ENCODE results near the gene EMP1.

The EMP1 gene

DNA sequence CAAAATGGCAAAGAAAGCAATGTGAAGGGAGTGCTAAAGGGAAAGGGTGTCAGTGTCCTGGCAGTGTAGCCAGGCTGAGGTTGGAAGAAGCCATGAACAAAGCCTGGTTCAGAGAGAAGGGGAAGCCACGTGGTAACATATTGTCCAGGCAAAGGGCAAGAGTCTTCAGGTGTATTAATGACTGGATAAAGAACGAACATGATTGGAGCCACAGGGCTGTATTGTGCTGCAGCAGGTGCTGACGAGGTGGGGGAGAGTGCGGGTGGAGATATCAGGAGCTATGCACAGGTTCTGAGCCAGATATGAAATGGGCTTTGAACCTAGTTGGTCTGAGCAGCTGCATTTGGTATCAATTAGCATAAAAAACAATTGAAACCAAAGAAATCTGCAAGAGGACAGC lies 18.6 kb upstream of the EMP1 start:
- no CpG with 5 or more reads among the region's 4 CpGs for WGBS (ENCODE audit: extremely low coverage, insufficient coverage, insufficient read length)
- Histone ChIP-seq H3K18ac (ENCODE audit: low read length) (no peak overlapping the region), H3K4me1 (ENCODE audit: control insufficient read depth in 1 of 2, insufficient read depth in 2 of 2, low read length in 2 of 2) (peaks cover 5 to 26% of the 10 kb centered on the region in 2 experiments), H2BK12ac (ENCODE audit: low read length) (no peak overlapping the region), H3K79me2 (ENCODE audit: control insufficient read depth, insufficient read depth, low read length, poor library complexity) (no peaks in the 10 kb centered on the region), H4K8ac (ENCODE audit: low read depth, low read length) (no peak overlapping the region), H3K9me3 (ENCODE audit: insufficient read depth, low read depth, low read length) (no peaks in the 10 kb centered on the region), H3K23ac (ENCODE audit: low read length) (no peak overlapping the region), H3K27me3 (ENCODE audit: insufficient read depth, low read length) (no peaks in the 10 kb centered on the region), H4K91ac (ENCODE audit: low read depth, low read length) (no peak overlapping the region), H3K9ac (ENCODE audit: low read length) (no peak overlapping the region), H2BK5ac (ENCODE audit: low read depth, low read length, poor library complexity) (no peak overlapping the region), H3K4me2 (ENCODE audit: low read length) (no peak overlapping the region), H3K27ac (ENCODE audit: low read depth, low read length) (no peak overlapping the region), H2AK5ac (ENCODE audit: low read length) (no peak overlapping the region), H3K36me3 (ENCODE audit: control insufficient read depth in 1 of 2, insufficient read depth in 2 of 2, low read length in 2 of 2) (no peaks in the 10 kb centered on the region), H4K12ac (ENCODE audit: low read depth, low read length) (no peak overlapping the region), H3K4ac (ENCODE audit: low read depth, low read length) (no peak overlapping the region), H3K79me1 (ENCODE audit: low read length) (peaks cover 2% of the 10 kb centered on the region), H2AFZ (ENCODE audit: insufficient read depth, low read length, poor library complexity) (no peak overlapping the region), H2BK120ac (ENCODE audit: insufficient read depth, low read length, poor library complexity) (no peak overlapping the region), H3K4me3 (ENCODE audit: low read depth, low read length) (no peak overlapping the region), H3K14ac (ENCODE audit: low read length) (no peak overlapping the region)
- DNase-seq = no peak

DNA sequence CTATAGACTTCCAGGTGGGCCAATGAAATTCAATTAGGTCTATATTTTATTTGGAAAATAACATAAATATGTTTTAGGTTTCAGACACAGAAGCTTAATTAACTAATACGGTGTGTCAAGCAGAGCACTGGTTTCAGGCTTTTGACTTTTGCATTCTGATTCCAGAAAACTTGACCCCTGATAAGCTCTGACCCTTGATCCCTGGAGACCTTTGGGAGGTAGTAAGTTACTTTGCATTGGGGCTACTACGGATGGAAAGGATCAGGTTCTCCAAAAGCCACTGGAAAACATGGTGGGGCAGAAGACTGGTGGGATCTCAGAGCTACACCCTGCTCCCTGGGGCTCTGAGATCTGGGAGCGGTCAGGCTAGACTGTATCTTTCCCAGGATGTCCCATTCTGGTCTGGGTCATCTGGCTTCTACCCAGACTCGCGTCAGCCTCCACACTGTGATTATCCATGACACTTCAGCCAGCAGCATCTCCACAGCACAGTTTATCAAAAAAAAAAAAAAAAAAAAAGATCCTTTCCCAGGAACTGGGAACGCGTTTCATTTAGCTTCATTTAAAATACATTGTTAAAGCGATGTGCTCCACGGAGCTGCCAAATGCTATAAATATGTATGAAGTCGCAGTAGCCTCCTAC lies 17.8 kb upstream of the EMP1 start:
- H3K27me3 ChIP-seq (ENCODE audit: insufficient read depth, low read length) = no peaks in the 10 kb centered on the region
- no peak for DNase-seq
- no peak overlapping the region for H4K12ac ChIP-seq (ENCODE audit: low read depth, low read length)
- H2BK5ac ChIP-seq (ENCODE audit: low read depth, low read length, poor library complexity) = no peak overlapping the region
- H3K36me3 ChIP-seq (ENCODE audit: control insufficient read depth in 1 of 2, insufficient read depth in 2 of 2, low read length in 2 of 2) = no peaks in the 10 kb centered on the region
- H3K4me1 ChIP-seq (ENCODE audit: control insufficient read depth in 1 of 2, insufficient read depth in 2 of 2, low read length in 2 of 2) = peaks cover 5 to 18% of the 10 kb centered on the region in 2 experiments
- no peaks in the 10 kb centered on the region for H3K79me1 ChIP-seq (ENCODE audit: low read length)
- H3K4ac ChIP-seq (ENCODE audit: low read depth, low read length) = no peak overlapping the region
- no CpG with 5 or more reads among the region's 10 CpGs for WGBS (ENCODE audit: extremely low coverage, insufficient coverage, insufficient read length)
- H4K8ac ChIP-seq (ENCODE audit: low read depth, low read length) = no peak overlapping the region
- H2AK5ac ChIP-seq (ENCODE audit: low read length) = peak overlapping the region; percentile 57
- H2AFZ ChIP-seq (ENCODE audit: insufficient read depth, low read length, poor library complexity) = no peak overlapping the region
- H3K9me3 ChIP-seq (ENCODE audit: insufficient read depth, low read depth, low read length) = no peaks in the 10 kb centered on the region
- H3K4me2 ChIP-seq (ENCODE audit: low read length) = no peak overlapping the region
- no peak overlapping the region for H4K91ac ChIP-seq (ENCODE audit: low read depth, low read length)
- no peak overlapping the region for H3K4me3 ChIP-seq (ENCODE audit: low read depth, low read length)
- no peaks in the 10 kb centered on the region for H3K79me2 ChIP-seq (ENCODE audit: control insufficient read depth, insufficient read depth, low read length, poor library complexity)
- H3K27ac ChIP-seq (ENCODE audit: low read depth, low read length) = no peak overlapping the region
- H3K14ac ChIP-seq (ENCODE audit: low read length) = no peak overlapping the region
- H2BK120ac ChIP-seq (ENCODE audit: insufficient read depth, low read length, poor library complexity) = peak overlapping the region; percentile 57
- peak overlapping the region; percentile 82 for H2BK12ac ChIP-seq (ENCODE audit: low read length)
- H3K9ac ChIP-seq (ENCODE audit: low read length) = no peak overlapping the region
- H3K23ac ChIP-seq (ENCODE audit: low read length) = no peak overlapping the region
- no peak overlapping the region for H3K18ac ChIP-seq (ENCODE audit: low read length)

DNA sequence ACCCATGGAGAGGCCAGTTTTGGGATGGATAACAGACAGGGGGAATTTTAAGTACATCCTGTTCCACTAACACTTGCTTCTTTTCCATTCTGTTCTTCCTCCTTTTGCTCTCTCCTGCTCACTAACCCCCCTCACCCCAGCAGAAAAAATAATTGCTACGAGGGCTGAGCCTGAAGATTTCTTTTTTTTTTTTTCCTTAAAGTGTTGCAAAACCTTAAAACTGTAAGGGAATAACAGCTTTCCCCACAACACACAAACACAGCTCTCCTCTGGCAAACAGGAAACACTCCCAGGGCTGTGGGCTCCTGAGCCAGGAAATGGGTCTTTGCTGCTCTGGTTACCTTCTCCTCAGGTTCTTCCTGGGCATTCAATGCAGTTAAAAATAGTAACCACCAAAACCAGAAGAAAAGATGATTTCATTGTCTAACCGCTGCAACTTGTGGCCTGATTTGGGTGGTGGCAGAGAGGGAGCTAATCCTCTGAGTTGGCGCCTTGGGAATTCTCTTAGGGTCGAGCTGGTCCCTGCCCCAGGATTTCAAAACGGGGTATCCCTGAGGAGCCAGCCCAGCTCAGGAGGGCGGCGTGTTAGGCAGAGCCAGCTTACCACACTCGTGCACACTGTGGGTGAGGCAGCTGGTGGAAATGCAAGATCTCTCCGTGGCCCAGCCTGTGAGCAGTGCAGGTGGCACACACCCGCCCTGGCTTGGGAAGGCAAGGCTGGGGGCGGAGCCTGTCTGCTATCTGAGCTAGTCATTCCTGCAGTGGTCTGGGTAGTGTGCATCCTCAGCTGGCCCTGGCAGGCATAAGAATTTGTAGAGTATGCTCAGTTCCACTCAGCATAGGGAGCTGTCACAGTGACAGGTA lies 17.1 kb upstream of the EMP1 start:
- Histone ChIP-seq H3K9ac (ENCODE audit: low read length) (no peak overlapping the region), H3K27me3 (ENCODE audit: insufficient read depth, low read length) (no peaks in the 10 kb centered on the region), H3K36me3 (ENCODE audit: control insufficient read depth in 1 of 2, insufficient read depth in 2 of 2, low read length in 2 of 2) (no peaks in the 10 kb centered on the region), H2BK120ac (ENCODE audit: insufficient read depth, low read length, poor library complexity) (no peak overlapping the region), H3K14ac (ENCODE audit: low read length) (no peak overlapping the region), H3K27ac (ENCODE audit: low read depth, low read length) (no peak overlapping the region), H3K9me3 (ENCODE audit: insufficient read depth, low read depth, low read length) (no peaks in the 10 kb centered on the region), H3K4me1 (ENCODE audit: control insufficient read depth in 1 of 2, insufficient read depth in 2 of 2, low read length in 2 of 2) (peaks cover 5 to 16% of the 10 kb centered on the region in 2 experiments), H4K12ac (ENCODE audit: low read depth, low read length) (no peak overlapping the region), H3K4ac (ENCODE audit: low read depth, low read length) (no peak overlapping the region), H2AK5ac (ENCODE audit: low read length) (peak overlapping the region; percentile 60), H3K4me3 (ENCODE audit: low read depth, low read length) (no peak overlapping the region), H3K23ac (ENCODE audit: low read length) (no peak overlapping the region), H3K79me1 (ENCODE audit: low read length) (no peaks in the 10 kb centered on the region), H4K91ac (ENCODE audit: low read depth, low read length) (no peak overlapping the region), H3K4me2 (ENCODE audit: low read length) (peak overlapping the region; percentile 14), H2AFZ (ENCODE audit: insufficient read depth, low read length, poor library complexity) (no peak overlapping the region), H3K18ac (ENCODE audit: low read length) (no peak overlapping the region), H2BK5ac (ENCODE audit: low read depth, low read length, poor library complexity) (no peak overlapping the region), H2BK12ac (ENCODE audit: low read length) (peak overlapping the region; percentile 56), H3K79me2 (ENCODE audit: control insufficient read depth, insufficient read depth, low read length, poor library complexity) (no peaks in the 10 kb centered on the region), H4K8ac (ENCODE audit: low read depth, low read length) (no peak overlapping the region)
- no CpG with 5 or more reads among the region's 11 CpGs for WGBS (ENCODE audit: extremely low coverage, insufficient coverage, insufficient read length)
- DNase-seq = peak in 1 of 2 donors; percentile 29

DNA sequence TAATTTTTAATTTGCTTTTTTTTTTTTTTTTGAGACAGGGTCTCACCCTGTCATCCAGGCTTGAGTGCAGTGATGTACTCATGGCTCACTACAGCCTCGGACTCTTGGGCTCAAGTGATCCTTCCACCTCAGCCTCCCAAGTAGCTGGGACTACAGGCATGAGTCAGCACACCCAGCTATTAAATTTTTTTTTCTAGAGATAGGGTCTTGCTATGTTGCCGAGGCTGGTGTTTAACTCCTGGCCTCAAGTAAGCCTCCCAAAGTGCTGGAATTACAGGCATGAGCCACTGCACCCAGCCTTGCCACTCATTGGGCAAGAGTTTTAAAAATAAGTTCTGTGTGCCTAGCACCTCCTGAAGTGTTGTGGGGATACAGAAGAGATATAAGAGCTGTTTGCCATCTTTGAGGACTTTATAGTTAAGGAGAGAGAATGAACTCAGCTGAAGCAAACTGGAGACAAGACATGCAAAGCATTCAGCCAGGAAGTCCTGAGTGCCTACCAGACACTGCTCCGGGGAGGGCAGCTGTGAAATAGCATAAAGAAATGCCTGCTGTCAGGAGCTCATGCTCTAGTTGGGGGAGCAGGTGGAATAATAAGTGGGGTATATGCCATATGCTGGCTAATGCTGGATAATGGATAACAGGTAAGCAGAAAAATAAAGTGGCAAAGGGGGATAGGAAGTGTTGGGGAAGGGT lies 15.0 kb upstream of the EMP1 start:
- Histone ChIP-seq H2BK12ac (ENCODE audit: low read length) (peak overlapping the region; percentile 23), H3K4me1 (ENCODE audit: control insufficient read depth in 1 of 2, insufficient read depth in 2 of 2, low read length in 2 of 2) (peaks cover 5 to 16% of the 10 kb centered on the region in 2 experiments), H3K9ac (ENCODE audit: low read length) (no peak overlapping the region), H3K79me1 (ENCODE audit: low read length) (no peaks in the 10 kb centered on the region), H3K27ac (ENCODE audit: low read depth, low read length) (peak overlapping the region; percentile 37), H3K18ac (ENCODE audit: low read length) (no peak overlapping the region), H4K12ac (ENCODE audit: low read depth, low read length) (no peak overlapping the region), H3K23ac (ENCODE audit: low read length) (no peak overlapping the region), H3K4ac (ENCODE audit: low read depth, low read length) (no peak overlapping the region), H3K4me3 (ENCODE audit: low read depth, low read length) (no peak overlapping the region), H2BK120ac (ENCODE audit: insufficient read depth, low read length, poor library complexity) (peak overlapping the region; percentile 22), H3K36me3 (ENCODE audit: control insufficient read depth in 1 of 2, insufficient read depth in 2 of 2, low read length in 2 of 2) (no peaks in the 10 kb centered on the region), H3K79me2 (ENCODE audit: control insufficient read depth, insufficient read depth, low read length, poor library complexity) (no peaks in the 10 kb centered on the region), H2AK5ac (ENCODE audit: low read length) (no peak overlapping the region), H2AFZ (ENCODE audit: insufficient read depth, low read length, poor library complexity) (no peak overlapping the region), H3K27me3 (ENCODE audit: insufficient read depth, low read length) (no peaks in the 10 kb centered on the region), H4K91ac (ENCODE audit: low read depth, low read length) (no peak overlapping the region), H2BK5ac (ENCODE audit: low read depth, low read length, poor library complexity) (no peak overlapping the region), H3K9me3 (ENCODE audit: insufficient read depth, low read depth, low read length) (no peaks in the 10 kb centered on the region), H3K4me2 (ENCODE audit: low read length) (no peak overlapping the region), H3K14ac (ENCODE audit: low read length) (no peak overlapping the region), H4K8ac (ENCODE audit: low read depth, low read length) (no peak overlapping the region)
- DNase-seq = peak in 1 of 2 donors; percentile 19
- WGBS (ENCODE audit: extremely low coverage, insufficient coverage, insufficient read length) = no CpG with 5 or more reads among the region's 3 CpGs
